A549 (cell line): Measurements from ENCODE around the gene GJD3. TPM values are rescaled to one million over a fixed set of nuclear protein-coding genes. Genes with fewer than 3 reads are reported as not detected.
A peak's percentile ranks its signal among the peaks of the same experiment; 100 is the strongest.

ENCODE experiments used
- ATAC-seq, 2 experiments: fragments of 200-7000 bp in 1 of 2; fragments of >200 bp in 1 of 2; cut with Nextera tagmentation in 1 of 2; cut with Tn5 transposase in 1 of 2; 3 replicates each; pipeline versions ENCODE4 v1.8.0 to v1.9.1; 2018 to 2020; ENCODE audit warnings: mild to moderate bottlenecking in 1 of 2, moderate library complexity in 1 of 2
- CTCF ChIA-PET: fragments of 300-600 bp; sonication (Branson Sonifier 250); formaldehyde crosslinking; extraction: SDS; loops from one replicate; lab custom pipeline; 2021; ENCODE audit warnings: antibody characterized with exemption, inconsistent platforms; lab: Yijun Ruan, JAX
- POLR2A ChIA-PET: fragments of 350-600 bp; formaldehyde crosslinking; extraction: SDS; loops from one replicate; lab custom pipeline; 2021; ENCODE audit warnings: antibody characterized with exemption, inconsistent platforms; lab: Yijun Ruan, JAX
- DNase-seq, 2 experiments: peaks; one replicate each; pipeline versions ENCODE4 v3.0.0 to v3.0.0-alpha.2; 2011 to 2016; ENCODE audit warnings: low read depth in 1 of 2, low spot score in 1 of 2
- FAIRE-seq: peaks from 2 replicates; lab custom pipeline; 2011; peaks lifted over from hg19 to GRCh38; lab: Jason Lieb, UNC
- H3K27ac ChIP-seq, 2 experiments: fragments of >200 bp; sonication (Bioruptor Twin); formaldehyde crosslinking; 3 replicates each; pipeline ENCODE4 v1.5.1; 2016 to 2017
- H3K4me1 ChIP-seq: fragments of >200 bp; sonication (Bioruptor Twin); formaldehyde crosslinking; 3 replicates; pipeline ENCODE4 v1.6.1; 2016
- H3K4me2 ChIP-seq: fragments of >200 bp; sonication (Bioruptor Twin); formaldehyde crosslinking; 3 replicates; pipeline ENCODE4 v1.6.1; 2016
- H3K4me3 ChIP-seq: fragments of >200 bp; sonication (Bioruptor Twin); formaldehyde crosslinking; 3 replicates; pipeline ENCODE4 v1.5.1; 2016
- H3K9me3 ChIP-seq: fragments of >200 bp; sonication (Bioruptor Twin); formaldehyde crosslinking; 3 replicates; pipeline ENCODE4 v1.6.1; 2016
- CBX2 ChIP-seq: fragments of 200-600 bp; sonication (generic); IDR thresholded peaks from 2 replicates; pipeline ENCODE4 v1.6.1; 2016; ENCODE audit warnings: low read depth, mild to moderate bottlenecking, borderline replicate concordance
- CHD4 ChIP-seq: fragments of 200-600 bp; sonication (generic); IDR thresholded peaks from 2 replicates; pipeline ENCODE4 v1.6.1; 2016; ENCODE audit warnings: antibody characterized with exemption, mild to moderate bottlenecking, borderline replicate concordance
- E2F6 ChIP-seq: IDR thresholded peaks from 2 replicates; pipeline ENCODE4 v1.6.1; 2012; ENCODE audit warnings: low read depth, borderline replicate concordance
- EHF ChIP-seq: fragments of 250-450 bp; sonication (Bioruptor Pico); IDR thresholded peaks from 2 replicates; pipeline ENCODE4 v1.5.0; 2020; ENCODE audit warnings: mild to moderate bottlenecking
- ESRRA ChIP-seq: fragments of 150-350 bp; IDR thresholded peaks from 2 replicates; pipeline ENCODE4 v1.6.1; 2014; ENCODE audit warnings: mild to moderate bottlenecking, low read length, borderline replicate concordance
- FOSL2 ChIP-seq, 2 experiments: fragments of 450-650 bp in 1 of 2; fragments of >200 bp in 1 of 2; sonication (Bioruptor Twin) in 1 of 2; formaldehyde crosslinking; IDR thresholded peaks; 2 replicates each; pipeline versions ENCODE4 v1.5.0 to v1.6.1; 2016 to 2020; ENCODE audit warnings: mild to moderate bottlenecking in 1 of 2, moderate library complexity in 1 of 2
- FOXS1 ChIP-seq: fragments of 250-450 bp; sonication (Bioruptor Pico); IDR thresholded peaks from 2 replicates; pipeline ENCODE4 v1.5.0; 2020; ENCODE audit warnings: mild to moderate bottlenecking, moderate library complexity
- HDAC2 ChIP-seq: fragments of 200-600 bp; sonication (generic); IDR thresholded peaks from 2 replicates; pipeline ENCODE4 v1.6.1; 2016
- HEYL ChIP-seq: fragments of 250-450 bp; sonication (Bioruptor Pico); IDR thresholded peaks from 2 replicates; pipeline ENCODE4 v1.8.0; 2021; ENCODE audit warnings: mild to moderate bottlenecking, moderate library complexity
- HOXB13 ChIP-seq: fragments of 250-450 bp; sonication (Bioruptor Pico); IDR thresholded peaks from 2 replicates; pipeline ENCODE4 v1.5.0; 2020; ENCODE audit warnings: low read depth, mild to moderate bottlenecking, moderate library complexity
- JUNB ChIP-seq: fragments of >200 bp; sonication (Bioruptor Twin); formaldehyde crosslinking; IDR thresholded peaks from 2 replicates; pipeline ENCODE4 v1.6.1; 2016
- MAZ ChIP-seq: fragments of 150-350 bp; IDR thresholded peaks from 2 replicates; pipeline ENCODE4 v1.6.1; 2014; ENCODE audit warnings: antibody characterized with exemption, low read depth, low read length, borderline replicate concordance
- NFE2L2 ChIP-seq: fragments of 150-350 bp; conservative IDR thresholded peaks from 2 replicates; pipeline ENCODE4 v1.6.1; 2014; ENCODE audit warnings: low read length
- REST ChIP-seq: fragments of 200-600 bp; sonication (generic); IDR thresholded peaks from 2 replicates; pipeline ENCODE4 v1.6.1; 2016; ENCODE audit warnings: antibody characterized with exemption, mild to moderate bottlenecking, moderate library complexity
- RNF2 ChIP-seq: fragments of 200-600 bp; sonication (generic); IDR thresholded peaks from 2 replicates; pipeline ENCODE4 v1.6.1; 2016; ENCODE audit warnings: low read depth, mild to moderate bottlenecking, antibody characterized with exemption, moderate library complexity, borderline replicate concordance
- SMC3 ChIP-seq: fragments of >200 bp; sonication (Bioruptor Twin); formaldehyde crosslinking; IDR thresholded peaks from 3 replicates; pipeline ENCODE4 v1.6.1; 2018; ENCODE audit warnings: inconsistent platforms
- SREBF2 ChIP-seq: fragments of 450-650 bp; IDR thresholded peaks from 2 replicates; pipeline ENCODE4 v1.6.1; 2014; ENCODE audit warnings: mild to moderate bottlenecking, moderate library complexity
- ZFP36 ChIP-seq: fragments of 450-650 bp; IDR thresholded peaks from 2 replicates; pipeline ENCODE4 v1.6.1; 2014; ENCODE audit warnings: borderline replicate concordance; ENCODE audit not compliant: partially characterized antibody
- ZSCAN20 ChIP-seq: fragments of 250-450 bp; sonication (Bioruptor Pico); IDR thresholded peaks from 2 replicates; pipeline ENCODE4 v1.8.0; 2022; ENCODE audit warnings: mild to moderate bottlenecking, moderate library complexity
- WGBS: methylation state at CpG from one replicate; pipeline ENCODE4 v1.1.6; 2017; ENCODE audit errors: missing lambda C conversion rate; 5-methylcytosine and 5-hydroxymethylcytosine counted together
- polyA plus RNA-seq, 4 experiments: library from polyadenylated mRNA; depleted of rRNA in 3 of 4; stranded (reverse); fragments of >200 nt; fragmentation: RNase III in 1 of 4; extraction: RNeasy Plus Mini Kit Qiagen cat#74134 plus additional on column Dnase treatment in 1 of 4; gene quantifications; 2 replicates in 3 of 4; 3 replicates in 1 of 4; pipeline ENCODE4 v1.2.3, GENCODE V29; 2011 to 2017
- TF ChIP-seq, protein P1 (sequence below): fragments of 250-450 bp; sonication (Bioruptor Pico); IDR thresholded peaks from 2 replicates; pipeline ENCODE4 v1.5.0; 2021; ENCODE audit warnings: mild to moderate bottlenecking, moderate library complexity, borderline replicate concordance
- TF ChIP-seq, protein P2 (sequence below): fragments of 150-350 bp; IDR thresholded peaks from 2 replicates; pipeline ENCODE4 v1.6.1; 2014; ENCODE audit warnings: low read depth, mild to moderate bottlenecking, low read length

Gene GJD3
- polyA plus RNA-seq, 2 of the 4 experiments (the other 2 are of a cell fraction) = 0.09 to 0.40 TPM

DNA sequence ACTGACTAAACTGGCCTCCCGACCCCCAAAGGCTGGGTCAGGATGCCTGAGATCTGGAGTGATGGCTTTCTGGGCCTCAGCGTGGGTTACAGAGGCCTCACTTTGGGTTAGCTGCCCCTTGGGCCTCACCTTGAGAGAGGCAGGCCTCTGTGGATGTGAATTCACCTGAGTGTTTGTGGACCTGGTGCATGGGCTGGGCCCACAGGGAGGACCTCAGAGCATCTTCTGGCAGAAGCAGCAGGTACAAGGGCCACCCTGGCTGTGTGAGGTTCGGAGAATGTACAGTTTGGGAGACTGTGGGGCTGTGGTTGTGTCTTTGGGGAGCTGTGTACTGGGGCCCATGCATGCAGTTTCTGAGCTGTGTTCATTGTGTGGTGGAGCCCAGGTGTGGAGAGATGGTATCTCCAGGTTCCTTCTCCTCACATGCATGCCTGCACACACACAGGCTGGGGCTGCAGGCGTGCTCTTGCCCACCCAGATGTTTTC lies 37.2 kb downstream of the GJD3 start:
- no peaks in the 10 kb centered on the region for H3K9me3 ChIP-seq
- FAIRE-seq (no peak), DNase-seq (no peak)
- peak overlapping the region; percentile 46 to 61; a peak in 5 of 6 replicates for H3K27ac ChIP-seq
- peak overlapping the region; percentile 65 for H3K4me2 ChIP-seq
- 97% methylated on average over 3 of the region's 4 CpGs for WGBS
- TF ChIP-seq, protein P1, sequence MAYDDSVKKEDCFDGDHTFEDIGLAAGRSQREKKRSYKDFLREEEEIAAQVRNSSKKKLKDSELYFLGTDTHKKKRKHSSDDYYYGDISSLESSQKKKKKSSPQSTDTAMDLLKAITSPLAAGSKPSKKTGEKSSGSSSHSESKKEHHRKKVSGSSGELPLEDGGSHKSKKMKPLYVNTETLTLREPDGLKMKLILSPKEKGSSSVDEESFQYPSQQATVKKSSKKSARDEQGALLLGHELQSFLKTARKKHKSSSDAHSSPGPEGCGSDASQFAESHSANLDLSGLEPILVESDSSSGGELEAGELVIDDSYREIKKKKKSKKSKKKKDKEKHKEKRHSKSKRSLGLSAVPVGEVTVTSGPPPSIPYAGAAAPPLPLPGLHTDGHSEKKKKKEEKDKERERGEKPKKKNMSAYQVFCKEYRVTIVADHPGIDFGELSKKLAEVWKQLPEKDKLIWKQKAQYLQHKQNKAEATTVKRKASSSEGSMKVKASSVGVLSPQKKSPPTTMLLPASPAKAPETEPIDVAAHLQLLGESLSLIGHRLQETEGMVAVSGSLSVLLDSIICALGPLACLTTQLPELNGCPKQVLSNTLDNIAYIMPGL (CRISPR knock-in tag) = no peak
- TF ChIP-seq E2F6 = no peak
- TF ChIP-seq, all 56 proteins: peak for 0
- ChIA-PET POLR2A (interaction anchor here (1.1 to 1.7 kb wide), 2 partner anchors 11 to 13 kb away, joined by 3 to 4 read pairs; no protein-coding TSS in a partner anchor), CTCF (interaction anchor here (0.6 to 50.4 kb wide), 10 partner anchors 8 to 213 kb away, joined by 4 to 2395 read pairs (median 6); partner anchors contain the start of genes CDC6, GJD3 and RARA)
- H3K4me3 ChIP-seq = no peak overlapping the region
- H3K4me1 ChIP-seq = peaks cover 93% of the 10 kb centered on the region
- no peak for ATAC-seq

- DNase-seq (no peak), ATAC-seq (no peak), FAIRE-seq (no peak)
- H3K4me1 ChIP-seq = peaks cover 93% of the 10 kb centered on the region
- no peak overlapping the region for H3K4me3 ChIP-seq
- peak overlapping the region; percentile 65 for H3K4me2 ChIP-seq
- ChIA-PET POLR2A (interaction anchor here (1.1 to 1.7 kb wide), 2 partner anchors 10 to 13 kb away, joined by 3 to 4 read pairs; no protein-coding TSS in a partner anchor), CTCF (interaction anchor here (0.6 to 50.4 kb wide), 8 partner anchors 8 to 212 kb away, joined by 4 to 2395 read pairs (median 7); partner anchors contain the start of genes CDC6, GJD3 and RARA)
- TF ChIP-seq ZFP36 (no peak), NFE2L2 (no peak), ESRRA (no peak), SREBF2 (no peak), CBX2 (no peak), HOXB13 (CRISPR knock-in tag) (no peak), REST (no peak), ZSCAN20 (CRISPR knock-in tag) (no peak), MAZ (no peak), FOSL2 (IDR thresholded peaks at IDR 0.05) (no peak), FOSL2 (CRISPR knock-in tag; IDR thresholded peaks at IDR 0.05) (no peak), JUNB (no peak), HDAC2 (no peak), SMC3 (no peak), RNF2 (no peak), EHF (CRISPR knock-in tag) (no peak), FOXS1 (no peak), CHD4 (no peak), HEYL (CRISPR knock-in tag) (no peak)
- TF ChIP-seq, protein P2, sequence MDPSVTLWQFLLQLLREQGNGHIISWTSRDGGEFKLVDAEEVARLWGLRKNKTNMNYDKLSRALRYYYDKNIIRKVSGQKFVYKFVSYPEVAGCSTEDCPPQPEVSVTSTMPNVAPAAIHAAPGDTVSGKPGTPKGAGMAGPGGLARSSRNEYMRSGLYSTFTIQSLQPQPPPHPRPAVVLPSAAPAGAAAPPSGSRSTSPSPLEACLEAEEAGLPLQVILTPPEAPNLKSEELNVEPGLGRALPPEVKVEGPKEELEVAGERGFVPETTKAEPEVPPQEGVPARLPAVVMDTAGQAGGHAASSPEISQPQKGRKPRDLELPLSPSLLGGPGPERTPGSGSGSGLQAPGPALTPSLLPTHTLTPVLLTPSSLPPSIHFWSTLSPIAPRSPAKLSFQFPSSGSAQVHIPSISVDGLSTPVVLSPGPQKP = no peak
- WGBS = 29% methylated on average over 1 of the region's 1 CpG
- peak overlapping the region; percentile 46 to 61; a peak in 5 of 6 replicates for H3K27ac ChIP-seq
- H3K9me3 ChIP-seq = no peaks in the 10 kb centered on the region
Measured at GRCh38 chr17:40326832-40327199, 37.7 kb downstream of the GJD3 start.
